AG04449 (cell line): ENCODE data around the gene PLRG1.
"Not testable (repeated sequence)": the region's sequence is repeated elsewhere in the genome, so short reads cannot be mapped to it uniquely, and the experiment has no call there.

ENCODE experiments used
- CTCF ChIA-PET: fragments of 350-600 bp; formaldehyde crosslinking; extraction: SDS; loops from one replicate; lab custom pipeline; 2021; ENCODE audit warnings: antibody characterized with exemption; lab: Yijun Ruan, JAX
- POLR2A ChIA-PET: fragments of 400-600, 350-600 bp; formaldehyde crosslinking; extraction: SDS; loops from one replicate; lab custom pipeline; 2020; ENCODE audit warnings: antibody characterized with exemption, inconsistent platforms; lab: Yijun Ruan, JAX
- DNase-seq: peaks from one replicate; pipeline ENCODE4 v3.0.0-alpha.2; 2010; ENCODE audit warnings: low read depth, low spot score
- H3K4me3 ChIP-seq: 2 replicates; pipeline ENCODE4 v1.5.1; 2011; ENCODE audit warnings: low read depth, mild to moderate bottlenecking, control low read depth, low read length
- CTCF ChIP-seq: IDR thresholded peaks from one replicate; pipeline ENCODE4 v1.5.1; 2011; ENCODE audit warnings: mild to moderate bottlenecking, moderate library complexity, low read length, control low read depth, inconsistent platforms; ENCODE audit not compliant: insufficient read depth; ENCODE audit errors: missing control alignments

The PLRG1 gene

GRCh38 chr4:154549894-154550790, at the start of gene PLRG1:
Gene PLRG1 (minus strand): TSS chr4:154550400. CDS start chr4:154550308, 92 bp downstream.
- ChIA-PET POLR2A (interaction anchor here (0.9 to 1.0 kb wide), 3 partner anchors 9 to 68 kb away, joined by 4 to 5 read pairs (median 4); partner anchors contain the start of gene FGG), CTCF (interaction anchor here (0.6 to 6.6 kb wide), 11 partner anchors 9 to 1261 kb away, joined by 3 to 128 read pairs (median 6); partner anchors contain the start of gene FGB)
- no peak for TF ChIP-seq CTCF
- peak; percentile 58 for DNase-seq
- peak within 1 kb of the TSS; percentile 91 for H3K4me3 ChIP-seq

DNA sequence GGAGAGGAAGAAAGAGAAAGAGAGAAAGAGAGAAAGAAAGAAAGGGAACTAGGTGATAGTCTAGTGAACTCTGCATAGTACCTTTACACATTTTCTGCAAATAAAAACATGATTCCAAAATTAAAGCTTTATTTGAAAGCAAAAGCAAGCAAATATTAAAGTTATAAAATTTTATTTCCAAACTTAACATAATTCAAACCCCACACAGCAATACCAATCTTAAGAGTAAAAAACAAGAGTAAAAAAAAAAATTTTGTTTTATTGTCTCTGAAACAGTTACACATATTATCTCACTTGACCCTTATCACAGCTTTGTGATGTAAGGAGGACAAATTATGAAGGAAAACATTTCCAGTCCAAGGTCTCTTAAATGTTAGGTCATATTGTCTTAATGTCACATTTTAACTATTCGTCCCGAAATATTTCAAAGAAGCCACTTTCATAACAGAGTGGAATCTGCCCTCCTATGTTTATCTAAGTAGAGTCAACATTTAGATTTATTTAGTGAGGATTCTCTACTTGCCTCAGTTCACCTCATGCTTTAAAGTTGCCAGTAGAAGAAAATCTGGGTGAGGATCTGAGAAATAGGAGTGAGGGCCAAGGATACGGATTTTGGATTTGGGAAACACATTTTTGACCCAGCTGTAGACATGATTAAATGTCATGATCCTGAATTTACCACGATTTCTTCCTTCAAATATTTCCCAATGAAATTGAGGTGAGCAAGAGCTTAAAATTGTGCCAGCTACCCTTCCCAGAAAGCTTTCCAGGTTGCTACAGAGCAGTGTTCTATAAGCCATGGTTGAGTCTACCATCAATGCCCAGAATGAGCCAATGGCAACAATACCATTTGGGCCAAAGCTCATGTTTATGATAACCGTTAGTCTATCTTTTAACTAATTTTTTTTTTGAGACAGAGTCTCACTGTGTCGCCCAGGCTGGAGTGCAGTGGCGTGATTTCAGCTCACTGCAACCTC, 47.9 kb upstream of the PLRG1 start:
- POLR2A ChIA-PET = no interaction called here
- CTCF ChIA-PET = interaction anchor here (1.0 to 1.5 kb wide), 3 partner anchors 21 to 45 kb away, joined by 3 to 6 read pairs (median 4); no protein-coding TSS in a partner anchor

GRCh38 chr4:154597281-154597680, 47.1 kb upstream of the PLRG1 start:
- CTCF ChIA-PET = interaction anchor here (1.2 to 1.5 kb wide), 2 partner anchors 26 to 45 kb away, joined by 3 to 4 read pairs; no protein-coding TSS in a partner anchor
- DNase-seq, POLR2A ChIA-PET, H3K4me3 ChIP-seq: not testable (repeated sequence)

More for the DNA sequence above, 47.9 kb upstream of the PLRG1 start:
- DNase-seq = no peak
- no peak overlapping the region for H3K4me3 ChIP-seq
- no peak for TF ChIP-seq CTCF

GRCh38 chr4:154595807-154596206, 45.6 kb upstream of the PLRG1 start:
- ChIA-PET CTCF (no interaction called here), POLR2A (no interaction called here)

DNA sequence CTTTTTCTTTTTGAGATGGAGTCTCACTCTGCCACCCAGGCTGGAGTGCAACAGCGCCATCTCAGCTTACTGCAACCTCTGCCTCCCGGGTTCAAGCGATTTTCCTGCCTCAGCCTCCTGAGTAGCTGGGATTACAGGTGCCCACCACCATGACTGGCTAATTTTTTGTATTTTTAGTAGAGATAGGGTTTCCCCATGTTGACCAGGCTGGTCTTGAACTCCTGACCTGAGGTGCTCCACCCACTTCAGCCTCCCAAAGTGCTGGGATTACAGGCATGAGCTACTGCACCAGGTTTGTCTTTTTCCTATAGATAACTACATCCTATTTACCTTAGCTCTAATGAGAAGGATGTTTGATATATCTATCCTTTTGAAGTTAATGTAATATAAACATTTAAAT, 44.1 kb upstream of the PLRG1 start:
- DNase-seq, POLR2A ChIA-PET, H3K4me3 ChIP-seq: not testable (repeated sequence)
- CTCF ChIA-PET = interaction anchor here (1.5 kb wide), 1 partner anchor 29 kb away, joined by 3 read pairs; no protein-coding TSS in a partner anchor

More at GRCh38 chr4:154595807-154596206, 45.6 kb upstream of the PLRG1 start:
- no peak for DNase-seq
- no peak for TF ChIP-seq CTCF
- no peak overlapping the region for H3K4me3 ChIP-seq

DNA sequence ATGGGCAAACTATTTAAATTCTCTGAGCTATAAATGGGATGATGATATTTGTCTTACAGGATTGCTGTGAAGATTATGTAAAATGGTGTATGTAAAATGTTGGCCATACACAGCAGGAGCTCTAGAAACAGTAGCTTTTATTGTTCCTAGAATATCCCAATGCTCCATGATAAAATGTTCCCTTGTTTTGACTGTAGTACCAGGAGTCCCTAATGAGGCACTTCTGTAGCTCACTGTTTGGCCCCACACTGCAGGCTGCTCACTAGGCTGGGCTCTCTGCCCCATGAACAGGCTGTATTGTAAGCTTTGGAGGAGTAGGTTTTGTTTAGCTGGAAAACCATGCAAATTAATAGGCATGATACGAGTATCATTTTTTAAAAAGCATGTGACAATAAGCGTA, 43.7 kb upstream of the PLRG1 start:
- no peak overlapping the region for H3K4me3 ChIP-seq
- CTCF ChIA-PET = interaction anchor here (1.5 kb wide), 1 partner anchor 29 kb away, joined by 3 read pairs; no protein-coding TSS in a partner anchor
- TF ChIP-seq CTCF = no peak
- POLR2A ChIA-PET = no interaction called here
- no peak for DNase-seq
